Measurements from ENCODE around the gene MLYCD.

MLYCD gene

DNA sequence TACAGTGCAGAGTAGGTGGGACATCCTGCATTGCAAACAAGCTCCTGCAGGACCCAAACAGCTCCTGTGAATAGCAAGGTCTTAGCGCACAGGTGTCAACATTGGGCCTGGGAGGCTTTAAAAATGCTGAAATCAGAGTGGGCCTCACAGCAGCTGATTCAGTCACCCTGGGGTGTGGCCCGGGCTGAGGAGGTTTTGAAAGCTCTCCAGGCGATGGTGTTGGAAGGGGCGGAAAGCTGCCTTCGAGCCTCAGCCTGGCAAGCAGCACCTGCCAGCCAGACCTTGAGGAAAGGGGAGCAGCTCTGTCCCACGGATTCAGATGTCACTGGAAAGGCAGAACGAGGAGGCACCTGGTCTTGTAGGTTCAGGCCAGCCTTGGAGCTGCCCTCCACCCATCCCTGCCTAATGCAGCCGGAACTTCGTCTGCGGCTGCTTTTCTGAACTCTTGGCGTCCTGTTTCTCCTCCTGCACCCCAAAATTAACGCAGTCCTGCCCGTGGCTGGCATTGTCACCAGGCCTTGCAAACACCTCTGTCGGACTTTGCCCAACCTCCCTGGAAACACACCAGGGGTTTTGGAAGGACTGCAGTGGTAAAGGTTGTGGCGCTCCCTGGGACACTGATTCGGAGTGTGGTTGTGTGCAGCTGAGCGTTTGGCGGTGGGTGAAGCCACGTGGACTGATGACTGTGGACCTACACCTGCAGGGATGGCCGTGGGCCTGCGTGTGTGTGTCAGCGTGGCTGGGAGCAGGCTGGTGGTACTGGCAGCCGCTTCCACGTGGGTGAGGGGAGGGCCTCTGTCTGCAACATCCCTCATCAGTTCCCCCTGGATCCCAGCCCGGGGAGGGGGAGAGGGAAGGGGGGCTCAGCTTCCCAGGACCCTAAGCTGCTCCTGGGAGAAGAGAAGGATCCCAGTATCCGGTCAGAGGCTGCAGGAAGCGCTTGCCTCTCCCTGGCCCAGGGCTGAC, 72.5 kb downstream of the MLYCD start:
- H3K4me3 ChIP-seq (ENCODE audit: low read depth, low read length) = no peak overlapping the region
- TF ChIP-seq, protein P1, sequence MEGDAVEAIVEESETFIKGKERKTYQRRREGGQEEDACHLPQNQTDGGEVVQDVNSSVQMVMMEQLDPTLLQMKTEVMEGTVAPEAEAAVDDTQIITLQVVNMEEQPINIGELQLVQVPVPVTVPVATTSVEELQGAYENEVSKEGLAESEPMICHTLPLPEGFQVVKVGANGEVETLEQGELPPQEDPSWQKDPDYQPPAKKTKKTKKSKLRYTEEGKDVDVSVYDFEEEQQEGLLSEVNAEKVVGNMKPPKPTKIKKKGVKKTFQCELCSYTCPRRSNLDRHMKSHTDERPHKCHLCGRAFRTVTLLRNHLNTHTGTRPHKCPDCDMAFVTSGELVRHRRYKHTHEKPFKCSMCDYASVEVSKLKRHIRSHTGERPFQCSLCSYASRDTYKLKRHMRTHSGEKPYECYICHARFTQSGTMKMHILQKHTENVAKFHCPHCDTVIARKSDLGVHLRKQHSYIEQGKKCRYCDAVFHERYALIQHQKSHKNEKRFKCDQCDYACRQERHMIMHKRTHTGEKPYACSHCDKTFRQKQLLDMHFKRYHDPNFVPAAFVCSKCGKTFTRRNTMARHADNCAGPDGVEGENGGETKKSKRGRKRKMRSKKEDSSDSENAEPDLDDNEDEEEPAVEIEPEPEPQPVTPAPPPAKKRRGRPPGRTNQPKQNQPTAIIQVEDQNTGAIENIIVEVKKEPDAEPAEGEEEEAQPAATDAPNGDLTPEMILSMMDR (conservative IDR thresholded peaks at IDR 0.05; ENCODE audit: low read depth, low read length) = no peak
- DNase-seq (ENCODE audit: low read depth) = no peak

DNA sequence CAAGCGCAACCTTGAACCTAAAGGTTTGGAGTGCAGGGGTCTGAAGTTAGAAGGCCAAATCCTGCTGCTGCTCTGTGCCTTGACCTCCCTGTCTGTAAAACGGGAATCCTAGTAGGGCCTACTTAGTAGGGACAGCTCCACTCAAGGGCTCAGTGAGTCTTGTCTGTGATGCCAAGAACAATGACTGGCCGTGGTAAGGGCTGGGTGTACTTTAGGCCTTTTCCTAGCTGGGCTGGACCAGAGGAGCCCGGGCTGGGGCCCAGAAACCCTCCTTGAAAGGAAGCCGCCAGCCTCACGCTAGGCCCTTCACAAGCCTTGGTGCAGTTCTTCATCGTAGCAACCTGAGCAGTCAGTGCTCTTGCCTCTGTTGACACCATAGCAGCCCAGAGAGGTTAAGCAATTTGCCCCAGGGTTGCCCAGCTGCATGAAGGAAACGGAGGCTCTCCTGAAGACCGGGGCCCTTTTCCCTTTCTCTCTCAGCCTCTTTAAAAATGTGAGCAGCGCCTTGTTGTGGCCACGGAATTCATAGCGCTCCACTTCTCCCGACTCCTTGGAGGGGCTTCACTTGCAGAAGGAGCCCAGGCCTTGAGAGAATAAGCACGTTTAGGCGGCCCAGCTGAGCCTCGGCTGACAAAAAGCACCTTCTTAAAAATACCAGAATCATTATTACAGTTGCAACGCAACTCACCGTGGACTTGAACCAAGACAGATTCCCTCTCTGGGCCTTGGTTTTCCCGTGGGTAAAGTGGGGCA, 73.5 kb downstream of the MLYCD start:
- no peak overlapping the region for H3K4me3 ChIP-seq (ENCODE audit: low read depth, low read length)
- no peak for DNase-seq (ENCODE audit: low read depth)
- TF ChIP-seq, protein P1 (conservative IDR thresholded peaks at IDR 0.05; ENCODE audit: low read depth, low read length) = no peak

DNA sequence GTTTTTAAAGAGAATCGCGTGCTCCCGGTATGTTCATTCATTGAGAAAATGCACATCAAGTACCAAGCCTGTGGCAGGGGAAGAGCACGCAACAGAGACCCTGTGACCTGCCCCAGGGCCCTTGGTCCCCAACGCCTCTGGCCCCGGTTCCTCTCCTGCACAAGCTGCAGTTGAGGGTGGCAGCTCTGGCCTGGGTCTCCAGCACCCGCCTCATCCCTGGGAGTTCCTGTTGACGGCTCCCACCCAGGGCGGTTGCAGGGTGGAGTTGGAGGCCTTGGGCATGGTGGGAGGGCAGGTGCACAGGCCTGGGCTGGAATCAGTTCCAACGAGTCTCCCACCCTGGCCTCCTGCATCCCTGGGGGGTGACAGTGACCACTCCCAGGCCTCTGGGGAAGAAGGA, 74.2 kb downstream of the MLYCD start:
- no peak for DNase-seq (ENCODE audit: low read depth)
- H3K4me3 ChIP-seq (ENCODE audit: low read depth, low read length) = no peak overlapping the region
- TF ChIP-seq, protein P1 (conservative IDR thresholded peaks at IDR 0.05; ENCODE audit: low read depth, low read length) = no peak

DNA sequence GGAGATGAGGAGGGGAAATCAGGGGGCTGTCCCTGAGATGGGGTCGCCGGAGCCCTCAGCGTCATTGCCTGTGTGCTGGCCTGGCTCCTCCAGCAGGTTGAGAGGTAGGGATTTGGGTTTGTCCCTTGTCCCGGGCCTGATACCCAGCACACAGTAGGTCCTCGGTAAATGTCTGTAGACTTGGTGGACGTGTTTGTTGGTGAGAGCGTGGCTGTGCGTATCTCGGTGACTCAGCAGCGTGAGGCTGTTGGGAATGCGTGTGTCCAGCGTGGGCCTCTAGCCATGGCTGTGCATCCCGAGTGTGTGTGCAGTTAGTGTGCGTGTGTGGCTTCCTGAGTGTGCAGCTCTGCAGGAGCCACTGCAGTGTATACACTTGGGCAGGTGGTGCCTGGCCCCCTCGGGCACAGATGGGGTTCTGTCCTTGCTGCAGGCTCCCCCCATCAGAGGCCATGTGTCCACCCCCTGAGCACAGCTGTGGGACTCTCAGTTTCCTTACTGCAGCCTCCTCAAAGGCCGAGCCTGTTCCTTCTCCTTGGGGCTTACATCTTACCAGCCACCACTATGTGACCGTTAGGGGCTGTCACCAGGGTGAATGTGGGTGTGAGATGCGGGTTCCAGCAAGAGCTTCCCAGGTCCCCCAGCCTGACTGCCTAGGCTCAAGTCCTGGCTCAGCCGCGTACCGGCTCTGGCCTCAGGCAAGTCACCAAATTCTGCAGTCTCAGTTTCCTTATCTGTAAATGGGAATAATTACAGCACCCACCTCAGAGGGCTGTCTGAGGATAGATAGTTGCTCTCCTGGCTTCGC, 74.9 kb downstream of the MLYCD start:
- TF ChIP-seq, protein P1 (conservative IDR thresholded peaks at IDR 0.05; ENCODE audit: low read depth, low read length) = no peak
- no peak overlapping the region for H3K4me3 ChIP-seq (ENCODE audit: low read depth, low read length)
- DNase-seq (ENCODE audit: low read depth) = no peak

DNA sequence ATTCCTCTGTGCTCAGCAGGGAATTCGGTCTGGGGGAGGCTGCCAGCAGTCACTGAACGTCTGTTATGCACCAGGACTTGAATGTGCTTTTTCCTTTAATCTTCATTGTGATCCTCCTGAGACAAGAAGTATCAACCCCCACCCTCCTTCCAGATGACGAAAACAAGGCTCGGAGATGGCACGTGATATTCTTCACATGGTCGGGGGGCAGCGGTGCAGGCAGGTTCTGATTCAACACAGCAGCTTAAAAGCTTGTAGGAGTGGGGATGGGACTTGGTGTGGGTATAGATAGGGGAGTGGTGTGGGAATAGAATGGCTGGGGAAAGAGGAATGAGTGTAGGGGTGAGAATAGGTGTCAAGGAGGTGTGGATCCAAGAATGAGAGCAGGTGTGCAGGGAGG, 75.6 kb downstream of the MLYCD start:
- TF ChIP-seq, protein P1 (conservative IDR thresholded peaks at IDR 0.05; ENCODE audit: low read depth, low read length) = no peak
- no peak overlapping the region for H3K4me3 ChIP-seq (ENCODE audit: low read depth, low read length)
- DNase-seq (ENCODE audit: low read depth) = no peak

DNA sequence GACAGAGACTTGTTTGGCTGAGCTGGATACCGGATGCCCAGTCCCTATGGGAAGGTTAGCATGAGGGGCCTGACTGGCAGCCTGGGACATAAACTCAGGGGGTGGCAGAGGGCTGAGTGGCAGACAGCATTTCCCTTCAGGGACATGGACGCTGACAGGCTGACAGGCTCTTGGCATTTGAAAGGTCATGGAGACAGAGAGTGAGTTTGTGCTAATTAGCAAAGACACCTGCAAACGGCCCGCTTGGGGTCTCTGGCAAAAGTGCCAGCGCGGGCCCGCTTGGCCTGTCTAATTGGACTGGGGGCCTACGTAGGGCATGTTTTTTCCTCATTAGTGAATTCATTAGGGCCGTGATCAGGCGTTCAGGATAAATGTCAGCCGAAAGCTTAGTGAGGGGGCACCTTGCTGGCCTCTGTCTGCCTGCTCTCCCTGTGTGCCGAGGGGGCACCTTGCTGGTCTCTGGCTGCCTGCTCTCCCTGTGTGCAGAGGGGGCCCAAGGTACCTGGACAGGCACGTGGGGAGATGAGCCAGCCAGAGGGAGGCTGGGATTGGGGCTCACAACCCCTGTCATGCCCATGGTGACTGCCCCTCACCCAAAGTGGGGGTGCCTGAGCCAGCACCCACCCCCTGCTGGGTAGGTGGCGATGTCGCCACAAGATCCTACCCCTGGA, 76.8 kb downstream of the MLYCD start:
- no peak for DNase-seq (ENCODE audit: low read depth)
- TF ChIP-seq, protein P1 (conservative IDR thresholded peaks at IDR 0.05; ENCODE audit: low read depth, low read length) = no peak
- H3K4me3 ChIP-seq (ENCODE audit: low read depth, low read length) = no peak overlapping the region

All from choroid plexus epithelial cell (primary cell).